HG02840 (cell line): ENCODE data around the gene PPIF.
A peak's percentile ranks its signal among the peaks of the same experiment; 100 is the strongest.

Source experiments
- ATAC-seq: cut with Tn5 transposase; IDR thresholded peaks from one replicate; pipeline ENCODE4 v1.9.1; 2021; ENCODE audit warnings: mild to moderate bottlenecking, moderate library complexity, moderate number of reproducible peaks; ENCODE audit not compliant: unreplicated experiment, low FRiP score

PPIF gene

GRCh38 chr10:79313320-79313719, 33.9 kb upstream of the PPIF start:
- no peak for ATAC-seq

- no peak for ATAC-seq
Observed at GRCh38 chr10:79313911-79314439, 33.3 kb upstream of the PPIF start.

- ATAC-seq: no peak
Observed at GRCh38 chr10:79314761-79315601, 32.3 kb upstream of the PPIF start.

GRCh38 chr10:79315602-79315920, 31.7 kb upstream of the PPIF start:
- ATAC-seq: no peak

- ATAC-seq: peak; percentile 61
Observed at GRCh38 chr10:79316671-79317431, 30.4 kb upstream of the PPIF start.

GRCh38 chr10:79318369-79318768, 28.9 kb upstream of the PPIF start:
- no peak for ATAC-seq

GRCh38 chr10:79319115-79319771, 28.0 kb upstream of the PPIF start:
- no peak for ATAC-seq

- no peak for ATAC-seq
Observed at GRCh38 chr10:79320316-79320715, 27.0 kb upstream of the PPIF start.

- ATAC-seq: no peak
Observed at GRCh38 chr10:79320820-79321493, 26.3 kb upstream of the PPIF start.

GRCh38 chr10:79321494-79321882, 25.8 kb upstream of the PPIF start:
- ATAC-seq: no peak

GRCh38 chr10:79321951-79322350, 25.3 kb upstream of the PPIF start:
- ATAC-seq: no peak

- ATAC-seq: no peak
Observed at GRCh38 chr10:79322616-79323543, 24.4 kb upstream of the PPIF start.

- ATAC-seq: no peak
Observed at GRCh38 chr10:79323602-79324001, 23.7 kb upstream of the PPIF start.

GRCh38 chr10:79324032-79324695, 23.1 kb upstream of the PPIF start:
- ATAC-seq: no peak

GRCh38 chr10:79326361-79327089, 20.7 kb upstream of the PPIF start:
- ATAC-seq: no peak

- ATAC-seq: no peak
Observed at GRCh38 chr10:79327090-79327457, 20.2 kb upstream of the PPIF start.

GRCh38 chr10:79328147-79328701, 19.0 kb upstream of the PPIF start:
- ATAC-seq: no peak
